SK-N-SH treated with all-trans-retinoic acid at 6 μM for 48 hours (cell line): ENCODE measurements around the gene IFI16.

Experiments used
- ATAC-seq: fragments of 200-7000 bp; cut with Tn5 transposase; 3 replicates; pipeline ENCODE4 v1.9.1; 2020; ENCODE audit warnings: mild to moderate bottlenecking, moderate library complexity
- ARNTL ChIP-seq: fragments of 450-650 bp; formaldehyde crosslinking; IDR thresholded peaks from 2 replicates; pipeline ENCODE4 v1.5.0; 2020; ENCODE audit warnings: low read depth, mild to moderate bottlenecking, moderate library complexity, borderline replicate concordance
- BACH2 ChIP-seq: fragments of 250-450 bp; sonication (Bioruptor Pico); IDR thresholded peaks from 2 replicates; pipeline ENCODE4 v1.9.0; 2021; ENCODE audit warnings: mild to moderate bottlenecking, borderline replicate concordance
- CREB5 ChIP-seq: fragments of 250-450 bp; sonication (Bioruptor Pico); IDR thresholded peaks from 2 replicates; pipeline ENCODE4 v1.5.1; 2020; ENCODE audit warnings: low read depth, mild to moderate bottlenecking, moderate library complexity
- CSDC2 ChIP-seq: fragments of 250-450 bp; sonication (Bioruptor Pico); IDR thresholded peaks from 2 replicates; pipeline ENCODE4 v1.5.0; 2020; ENCODE audit warnings: mild to moderate bottlenecking, moderate library complexity
- ESRRG ChIP-seq: fragments of 250-450 bp; sonication (Bioruptor Pico); IDR thresholded peaks from 2 replicates; pipeline ENCODE4 v1.6.1; 2021; ENCODE audit warnings: mild to moderate bottlenecking
- GLIS3 ChIP-seq: fragments of 250-450 bp; sonication (Bioruptor Pico); IDR thresholded peaks from 2 replicates; pipeline ENCODE4 v1.5.0; 2020; ENCODE audit warnings: mild to moderate bottlenecking, moderate library complexity
- ISL1 ChIP-seq: fragments of 250-450 bp; sonication (Bioruptor Pico); IDR thresholded peaks from 2 replicates; pipeline ENCODE4 v2.1.2; 2022; ENCODE audit warnings: mild to moderate bottlenecking, moderate library complexity
- OSR1 ChIP-seq: fragments of 250-450 bp; sonication (Bioruptor Pico); IDR thresholded peaks from 2 replicates; pipeline ENCODE4 v1.8.0; 2022; ENCODE audit warnings: moderate library complexity, mild to moderate bottlenecking, inconsistent platforms
- POU6F1 ChIP-seq: fragments of 250-450 bp; sonication (Bioruptor Pico); IDR thresholded peaks from 2 replicates; pipeline ENCODE4 v1.8.0; 2021; ENCODE audit warnings: low read depth, mild to moderate bottlenecking, moderate library complexity, borderline replicate concordance
- PPARA ChIP-seq: fragments of 250-450 bp; sonication (Bioruptor Pico); IDR thresholded peaks from 2 replicates; pipeline ENCODE4 v1.5.0; 2020; ENCODE audit warnings: mild to moderate bottlenecking, borderline replicate concordance
- RARB ChIP-seq: fragments of 250-450 bp; sonication (Bioruptor Pico); IDR thresholded peaks from 2 replicates; pipeline ENCODE4 v1.8.0; 2021; ENCODE audit warnings: mild to moderate bottlenecking, moderate library complexity
- SNAI2 ChIP-seq: fragments of 250-450 bp; sonication (Bioruptor Pico); IDR thresholded peaks from 2 replicates; pipeline ENCODE4 v1.5.0; 2020; ENCODE audit warnings: mild to moderate bottlenecking, moderate library complexity
- TCF4 ChIP-seq: fragments of 250-450 bp; sonication (Bioruptor Pico); IDR thresholded peaks from 2 replicates; pipeline ENCODE4 v1.8.0; 2021; ENCODE audit warnings: mild to moderate bottlenecking, moderate library complexity, borderline replicate concordance
- TOX ChIP-seq: fragments of 250-450 bp; sonication (Bioruptor Pico); IDR thresholded peaks from 2 replicates; pipeline ENCODE4 v1.8.0; 2021; ENCODE audit warnings: mild to moderate bottlenecking, moderate library complexity, borderline replicate concordance
- ZC3H10 ChIP-seq: fragments of 250-450 bp; sonication (Bioruptor Pico); IDR thresholded peaks from 2 replicates; pipeline ENCODE4 v1.5.1; 2021; ENCODE audit warnings: mild to moderate bottlenecking, moderate library complexity
- ZFP3 ChIP-seq: fragments of 250-450 bp; sonication (Bioruptor Pico); IDR thresholded peaks from 2 replicates; pipeline ENCODE4 v1.5.0; 2020; ENCODE audit warnings: mild to moderate bottlenecking, moderate library complexity
- ZFP30 ChIP-seq: fragments of 450-650 bp; formaldehyde crosslinking; IDR thresholded peaks from 2 replicates; pipeline ENCODE4 v1.5.0; 2022; ENCODE audit warnings: mild to moderate bottlenecking, moderate library complexity
- ZNF565 ChIP-seq: fragments of 450-650 bp; formaldehyde crosslinking; conservative IDR thresholded peaks from 2 replicates; pipeline ENCODE4 v1.5.0; 2020; ENCODE audit warnings: low read depth, mild to moderate bottlenecking, moderate library complexity
- ZNF70 ChIP-seq: fragments of 450-650 bp; formaldehyde crosslinking; IDR thresholded peaks from 2 replicates; pipeline ENCODE4 v1.5.0; 2020; ENCODE audit warnings: mild to moderate bottlenecking, moderate library complexity
- ZNF8 ChIP-seq: fragments of 450-650 bp; formaldehyde crosslinking; IDR thresholded peaks from 2 replicates; pipeline ENCODE4 v1.5.0; 2020; ENCODE audit warnings: mild to moderate bottlenecking, moderate library complexity
- TF ChIP-seq, protein P1 (sequence below): fragments of 250-450 bp; sonication (Bioruptor Pico); IDR thresholded peaks from 2 replicates; pipeline ENCODE4 v1.5.0; 2020; ENCODE audit warnings: mild to moderate bottlenecking, moderate library complexity
- TF ChIP-seq, protein P2 (sequence below): fragments of 250-450 bp; sonication (Bioruptor Pico); IDR thresholded peaks from 2 replicates; pipeline ENCODE4 v1.5.1; 2021; ENCODE audit warnings: mild to moderate bottlenecking, moderate library complexity

IFI16 gene

DNA sequence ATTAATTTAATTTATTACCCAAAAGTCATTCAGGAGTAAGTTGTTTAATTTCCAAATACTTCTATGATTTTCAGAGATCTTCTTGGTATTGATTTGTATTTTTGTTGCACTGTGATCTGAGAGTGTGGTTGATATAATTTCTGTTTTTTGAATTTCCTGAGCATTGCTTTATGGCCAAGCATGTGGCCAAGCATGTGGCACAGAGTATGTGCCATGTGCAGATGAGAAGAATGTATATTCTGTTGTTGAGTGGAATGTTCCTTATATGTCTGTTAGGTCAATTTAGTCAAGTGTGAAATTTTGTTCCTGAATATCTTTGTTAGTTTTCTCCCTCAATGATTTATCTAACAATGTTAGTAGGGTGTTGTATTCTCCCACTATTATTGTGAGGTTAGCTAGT, 25.3 kb upstream of the IFI16 start:
- ATAC-seq: no peak
- no peak for TF ChIP-seq BACH2 (CRISPR knock-in tag)
- no peak for TF ChIP-seq GLIS3
- no peak for TF ChIP-seq CREB5 (CRISPR knock-in tag)
- no peak for TF ChIP-seq ZFP30 (CRISPR knock-in tag)
- TF ChIP-seq TCF4 (CRISPR knock-in tag): no peak
- TF ChIP-seq SNAI2 (CRISPR knock-in tag): no peak
- TF ChIP-seq ZNF8: no peak
- TF ChIP-seq ZNF565 (CRISPR knock-in tag): no peak
- TF ChIP-seq ZNF70: no peak
- TF ChIP-seq TOX (CRISPR knock-in tag): no peak
- TF ChIP-seq, protein P1, sequence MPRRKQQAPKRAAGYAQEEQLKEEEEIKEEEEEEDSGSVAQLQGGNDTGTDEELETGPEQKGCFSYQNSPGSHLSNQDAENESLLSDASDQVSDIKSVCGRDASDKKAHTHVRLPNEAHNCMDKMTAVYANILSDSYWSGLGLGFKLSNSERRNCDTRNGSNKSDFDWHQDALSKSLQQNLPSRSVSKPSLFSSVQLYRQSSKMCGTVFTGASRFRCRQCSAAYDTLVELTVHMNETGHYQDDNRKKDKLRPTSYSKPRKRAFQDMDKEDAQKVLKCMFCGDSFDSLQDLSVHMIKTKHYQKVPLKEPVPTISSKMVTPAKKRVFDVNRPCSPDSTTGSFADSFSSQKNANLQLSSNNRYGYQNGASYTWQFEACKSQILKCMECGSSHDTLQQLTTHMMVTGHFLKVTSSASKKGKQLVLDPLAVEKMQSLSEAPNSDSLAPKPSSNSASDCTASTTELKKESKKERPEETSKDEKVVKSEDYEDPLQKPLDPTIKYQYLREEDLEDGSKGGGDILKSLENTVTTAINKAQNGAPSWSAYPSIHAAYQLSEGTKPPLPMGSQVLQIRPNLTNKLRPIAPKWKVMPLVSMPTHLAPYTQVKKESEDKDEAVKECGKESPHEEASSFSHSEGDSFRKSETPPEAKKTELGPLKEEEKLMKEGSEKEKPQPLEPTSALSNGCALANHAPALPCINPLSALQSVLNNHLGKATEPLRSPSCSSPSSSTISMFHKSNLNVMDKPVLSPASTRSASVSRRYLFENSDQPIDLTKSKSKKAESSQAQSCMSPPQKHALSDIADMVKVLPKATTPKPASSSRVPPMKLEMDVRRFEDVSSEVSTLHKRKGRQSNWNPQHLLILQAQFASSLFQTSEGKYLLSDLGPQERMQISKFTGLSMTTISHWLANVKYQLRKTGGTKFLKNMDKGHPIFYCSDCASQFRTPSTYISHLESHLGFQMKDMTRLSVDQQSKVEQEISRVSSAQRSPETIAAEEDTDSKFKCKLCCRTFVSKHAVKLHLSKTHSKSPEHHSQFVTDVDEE (CRISPR knock-in tag): no peak

- TF ChIP-seq PPARA (no peak), ESRRG (CRISPR knock-in tag) (no peak), ARNTL (CRISPR knock-in tag) (no peak), TOX (CRISPR knock-in tag) (no peak), GLIS3 (no peak), ZNF70 (no peak), ZNF565 (CRISPR knock-in tag) (no peak), ISL1 (CRISPR knock-in tag) (no peak), ZC3H10 (CRISPR knock-in tag) (no peak), OSR1 (no peak), ZFP30 (CRISPR knock-in tag) (no peak), CSDC2 (no peak), ZFP3 (CRISPR knock-in tag) (no peak)
- TF ChIP-seq, protein P2, sequence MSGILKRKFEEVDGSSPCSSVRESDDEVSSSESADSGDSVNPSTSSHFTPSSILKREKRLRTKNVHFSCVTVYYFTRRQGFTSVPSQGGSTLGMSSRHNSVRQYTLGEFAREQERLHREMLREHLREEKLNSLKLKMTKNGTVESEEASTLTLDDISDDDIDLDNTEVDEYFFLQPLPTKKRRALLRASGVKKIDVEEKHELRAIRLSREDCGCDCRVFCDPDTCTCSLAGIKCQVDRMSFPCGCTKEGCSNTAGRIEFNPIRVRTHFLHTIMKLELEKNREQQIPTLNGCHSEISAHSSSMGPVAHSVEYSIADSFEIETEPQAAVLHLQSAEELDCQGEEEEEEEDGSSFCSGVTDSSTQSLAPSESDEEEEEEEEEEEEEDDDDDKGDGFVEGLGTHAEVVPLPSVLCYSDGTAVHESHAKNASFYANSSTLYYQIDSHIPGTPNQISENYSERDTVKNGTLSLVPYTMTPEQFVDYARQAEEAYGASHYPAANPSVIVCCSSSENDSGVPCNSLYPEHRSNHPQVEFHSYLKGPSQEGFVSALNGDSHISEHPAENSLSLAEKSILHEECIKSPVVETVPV (CRISPR knock-in tag): no peak
- TF ChIP-seq, protein P1 (CRISPR knock-in tag): no peak
- no peak for ATAC-seq
These were observed 20.3 kb upstream of the IFI16 start for GRCh38 chr1:158989424-158989823.

DNA sequence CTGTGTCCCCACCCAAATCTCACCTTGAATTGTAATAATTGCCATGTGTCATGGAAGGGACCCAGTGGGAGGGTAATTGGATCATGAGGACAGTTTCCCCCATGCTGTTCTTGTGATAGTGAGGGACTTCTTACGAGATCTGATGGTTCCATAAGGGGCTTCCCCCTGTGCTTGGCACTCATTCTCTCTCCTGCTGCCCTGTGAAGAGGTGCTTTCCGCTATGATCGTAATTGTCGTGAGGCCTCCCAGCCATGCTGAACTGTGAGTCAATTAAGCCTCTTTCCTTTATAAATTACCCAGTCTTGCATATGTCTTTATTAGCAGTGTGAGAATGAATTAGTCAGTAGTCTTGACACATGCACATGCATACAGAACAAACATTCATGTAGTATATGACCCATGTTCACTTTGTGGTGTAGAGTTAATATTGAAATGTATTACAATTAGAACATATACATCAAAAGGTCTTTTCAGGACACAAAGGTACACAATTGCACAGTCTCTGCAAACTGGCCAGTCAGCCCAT, 16.9 kb upstream of the IFI16 start:
- TF ChIP-seq POU6F1 (no peak), ZFP30 (CRISPR knock-in tag) (no peak), TOX (CRISPR knock-in tag) (no peak), SNAI2 (CRISPR knock-in tag) (no peak), ISL1 (CRISPR knock-in tag) (no peak), PPARA (no peak), BACH2 (CRISPR knock-in tag) (no peak), TCF4 (CRISPR knock-in tag) (no peak), ESRRG (CRISPR knock-in tag) (no peak), ZNF70 (no peak), CSDC2 (no peak), GLIS3 (no peak), ZNF8 (no peak), RARB (no peak), ZC3H10 (CRISPR knock-in tag) (no peak)
- TF ChIP-seq, protein P2 (CRISPR knock-in tag): no peak
- ATAC-seq: no peak
